HG03060 (cell line): ENCODE measurements around the gene MMP10.
"Not testable (repeated sequence)": the region's sequence is repeated elsewhere in the genome, so short reads cannot be mapped to it uniquely, and the experiment has no call there.

Experiments used
- ATAC-seq: cut with Tn5 transposase; IDR thresholded peaks from one replicate; pipeline ENCODE4 v1.9.1; 2021; ENCODE audit warnings: low read depth, moderate number of reproducible peaks; ENCODE audit not compliant: unreplicated experiment

Gene MMP10

DNA sequence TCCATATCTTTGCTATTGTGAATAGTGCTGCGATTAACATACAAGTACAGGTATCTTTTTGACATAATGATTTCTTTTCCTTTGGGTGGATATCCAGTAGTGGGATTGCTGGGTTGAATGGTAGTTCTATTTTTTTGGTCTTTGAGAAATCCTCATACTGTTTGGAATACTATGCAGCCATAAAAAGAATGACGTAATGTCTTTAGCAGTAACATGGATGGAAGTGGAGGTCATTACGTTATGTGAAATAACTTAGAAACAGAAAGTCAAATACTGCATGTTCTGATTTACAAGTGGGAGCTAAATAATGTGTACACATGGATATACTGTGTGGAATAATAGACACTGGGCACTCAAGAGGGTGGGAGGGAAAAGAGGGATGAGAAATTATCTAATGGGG, 4.0 kb upstream of the MMP10 start:
- no peak for ATAC-seq

DNA sequence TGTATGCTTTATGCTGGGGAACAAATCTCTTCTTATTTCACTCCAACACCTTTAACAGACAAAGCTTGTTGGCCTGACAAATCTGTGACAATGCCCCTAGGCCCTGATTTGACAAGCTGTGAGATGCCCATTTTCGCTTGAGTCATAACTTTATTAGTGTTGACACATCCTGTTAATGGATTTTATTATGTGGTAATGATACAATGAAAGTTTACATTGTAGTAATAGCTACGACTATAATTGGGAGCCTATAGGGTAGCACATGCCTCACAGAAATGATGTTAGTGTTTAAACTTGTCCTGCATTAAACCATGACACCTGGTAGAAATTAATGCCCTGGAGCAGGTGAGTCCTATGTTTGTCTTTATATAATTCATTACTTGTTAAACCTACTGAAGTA, 3.3 kb upstream of the MMP10 start:
- no peak for ATAC-seq

DNA sequence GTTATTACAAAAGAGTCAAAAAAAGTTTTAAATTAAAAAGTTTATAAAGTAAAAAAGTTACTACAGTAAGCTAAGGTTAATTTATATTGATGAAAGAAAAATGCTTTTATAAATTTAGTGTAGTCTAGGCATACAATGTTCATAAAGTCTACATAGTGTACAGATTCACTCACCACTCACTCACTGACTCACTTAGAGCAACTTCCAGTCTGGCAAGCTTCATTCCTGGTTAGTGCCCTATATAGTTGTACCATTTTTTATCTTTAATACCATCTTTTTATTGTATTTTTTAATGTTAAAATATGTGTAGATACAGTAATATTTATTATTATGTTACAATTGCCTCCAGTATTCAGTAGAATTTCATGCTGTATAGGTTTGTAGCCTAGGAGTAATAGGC, 2.6 kb upstream of the MMP10 start:
- ATAC-seq = no peak

DNA sequence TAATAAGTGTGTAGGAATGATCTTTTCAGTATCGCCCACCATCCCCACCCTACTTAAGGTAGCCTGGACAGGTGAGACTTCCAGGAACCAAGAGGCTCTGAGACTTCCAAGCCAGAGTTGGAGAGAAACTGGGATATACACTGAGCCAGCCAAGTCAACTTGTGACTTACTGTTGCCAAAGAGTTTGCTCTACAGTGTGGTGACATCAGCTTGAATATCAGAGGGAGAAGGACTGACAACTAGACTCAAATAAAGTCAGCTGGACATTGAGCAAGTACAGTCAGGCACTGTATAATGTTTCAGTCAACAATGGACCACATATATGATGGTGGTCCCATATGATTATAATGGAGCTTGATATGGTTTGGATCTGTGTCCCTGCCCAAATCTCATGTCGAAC, 1.2 kb upstream of the MMP10 start:
- ATAC-seq = no peak

DNA sequence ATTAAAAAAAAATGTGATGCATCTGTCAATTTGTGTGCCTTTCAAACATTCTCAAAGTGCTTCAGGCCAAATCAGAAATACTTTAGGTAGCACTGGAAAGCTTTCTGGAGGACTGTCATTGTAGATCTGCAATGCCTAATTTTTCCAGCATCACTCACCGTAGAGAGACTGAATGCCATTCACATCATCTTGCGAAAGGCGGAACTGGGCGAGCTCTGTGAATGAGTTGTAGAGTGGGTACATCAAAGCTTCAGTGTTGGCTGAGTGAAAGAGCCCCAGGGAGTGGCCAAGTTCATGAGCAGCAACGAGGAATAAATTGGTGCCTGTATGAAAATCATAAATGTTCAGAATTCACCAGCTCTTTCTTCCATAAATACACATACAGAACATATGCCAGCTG, 4.0 kb downstream of the MMP10 start:
- ATAC-seq = no peak

DNA sequence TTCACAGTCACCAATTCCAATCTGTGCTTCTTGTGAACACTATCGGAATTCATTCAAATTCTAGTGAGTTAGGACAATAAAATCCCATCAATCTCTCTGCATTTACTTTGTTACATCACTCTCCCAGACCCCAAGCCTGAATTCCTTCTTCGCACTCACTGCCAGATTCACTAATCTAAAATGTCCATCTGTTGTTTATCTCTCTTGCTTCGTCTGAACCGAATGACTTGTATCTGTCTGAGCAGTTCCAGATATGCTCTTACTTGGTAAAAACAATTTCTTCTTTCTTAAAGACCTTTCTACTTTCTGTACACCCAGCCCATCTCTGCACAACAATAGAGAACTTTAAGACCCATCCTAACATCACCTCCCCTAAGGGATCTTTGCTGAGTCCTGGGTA, 7.0 kb downstream of the MMP10 start:
- no peak for ATAC-seq

DNA sequence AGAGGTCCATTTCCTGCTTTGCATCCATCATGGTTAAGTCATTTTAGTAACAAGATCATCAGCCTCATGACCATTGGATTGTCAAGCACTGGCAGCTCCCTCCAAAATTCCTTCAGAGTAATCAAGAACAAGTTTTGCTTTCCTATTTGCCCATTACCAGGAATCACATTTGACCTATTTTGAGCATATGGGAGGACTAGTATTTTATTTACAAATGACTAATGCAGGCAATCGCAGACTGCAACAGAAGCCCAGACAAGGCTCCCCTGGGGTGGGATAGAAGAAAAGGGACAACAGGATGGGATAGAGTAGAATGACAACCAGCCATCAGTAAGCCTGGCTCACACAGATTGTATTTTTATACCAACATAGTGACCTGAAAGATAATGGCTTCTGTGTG, 9.1 kb downstream of the MMP10 start:
- no peak for ATAC-seq

DNA sequence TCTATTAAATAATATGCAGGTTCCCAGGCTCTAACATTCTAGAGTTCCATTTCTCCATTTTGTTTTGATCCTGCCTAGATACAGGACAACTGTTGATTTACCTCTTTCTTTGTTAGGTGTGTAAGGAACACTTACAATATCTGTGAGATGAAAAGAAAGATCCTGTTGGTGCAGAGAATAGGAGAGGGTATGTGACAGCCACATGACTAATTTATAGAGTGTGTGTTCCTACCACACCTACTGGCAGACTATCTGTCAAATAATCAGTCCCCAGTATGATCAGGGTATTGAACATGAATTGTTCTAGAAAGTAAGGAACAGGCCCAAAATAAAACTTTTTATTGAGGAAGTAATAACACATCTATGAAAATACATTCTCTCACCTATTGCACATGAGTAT, 10.2 kb downstream of the MMP10 start:
- ATAC-seq = no peak

DNA sequence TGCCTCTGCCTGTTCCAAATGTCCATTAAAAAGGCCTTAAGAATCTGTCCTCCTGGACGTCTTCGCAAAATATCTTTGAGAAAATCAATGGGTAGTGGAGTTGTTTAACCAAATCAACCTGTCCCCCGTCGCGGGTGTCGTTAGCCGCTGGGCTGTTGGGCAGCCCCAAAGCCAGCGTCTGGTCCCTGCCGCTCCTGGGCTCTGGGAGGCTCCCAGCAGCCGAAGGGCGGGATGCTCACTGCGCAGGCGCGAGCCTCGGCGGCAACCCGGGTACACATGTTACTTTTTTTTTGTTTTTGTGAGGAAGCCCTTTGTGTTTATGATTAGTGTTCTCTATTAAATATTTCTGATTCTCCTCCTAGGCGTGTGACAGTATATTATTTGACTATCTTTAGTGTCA, 12.6 kb downstream of the MMP10 start:
- no peak for ATAC-seq

DNA sequence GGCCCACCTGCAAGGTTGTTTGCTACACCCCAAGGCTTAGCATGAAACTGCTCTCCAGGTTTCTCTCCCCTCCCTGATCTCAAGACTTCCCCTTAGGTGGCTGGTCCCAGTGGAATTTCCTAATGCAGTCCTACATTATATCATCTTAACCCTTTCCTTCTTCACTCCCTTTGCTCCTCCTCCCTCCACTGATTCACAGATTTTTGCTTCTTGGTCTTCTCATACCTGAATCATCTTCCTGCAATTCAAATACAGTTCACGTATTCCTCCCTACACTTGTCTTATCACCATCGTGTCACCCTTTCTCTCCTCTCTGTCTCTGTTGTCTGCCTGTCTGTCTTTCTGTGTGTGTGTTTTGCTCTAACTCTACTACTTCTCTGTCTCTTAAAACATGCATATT, 17.0 kb downstream of the MMP10 start:
- ATAC-seq = no peak

DNA sequence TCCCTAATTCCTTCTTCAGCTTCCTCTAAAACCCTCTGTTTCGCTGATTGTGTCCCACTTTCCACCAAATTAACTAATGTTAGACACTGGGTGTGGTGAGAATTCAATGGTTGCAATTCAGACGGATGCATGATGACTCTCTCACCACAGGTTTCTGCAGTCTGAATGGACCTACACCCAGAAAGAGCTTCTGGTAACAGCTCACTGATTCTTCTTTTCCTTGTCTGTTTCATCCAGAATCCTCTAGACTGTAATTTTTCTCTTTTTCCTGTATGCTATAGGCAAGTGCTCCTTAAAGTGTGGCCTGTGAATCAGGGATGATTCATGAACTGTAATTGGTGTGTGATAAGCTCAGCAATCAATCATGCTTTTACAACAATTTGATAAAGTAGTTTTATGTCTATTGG, 18.1 kb downstream of the MMP10 start:
- ATAC-seq = no peak

DNA sequence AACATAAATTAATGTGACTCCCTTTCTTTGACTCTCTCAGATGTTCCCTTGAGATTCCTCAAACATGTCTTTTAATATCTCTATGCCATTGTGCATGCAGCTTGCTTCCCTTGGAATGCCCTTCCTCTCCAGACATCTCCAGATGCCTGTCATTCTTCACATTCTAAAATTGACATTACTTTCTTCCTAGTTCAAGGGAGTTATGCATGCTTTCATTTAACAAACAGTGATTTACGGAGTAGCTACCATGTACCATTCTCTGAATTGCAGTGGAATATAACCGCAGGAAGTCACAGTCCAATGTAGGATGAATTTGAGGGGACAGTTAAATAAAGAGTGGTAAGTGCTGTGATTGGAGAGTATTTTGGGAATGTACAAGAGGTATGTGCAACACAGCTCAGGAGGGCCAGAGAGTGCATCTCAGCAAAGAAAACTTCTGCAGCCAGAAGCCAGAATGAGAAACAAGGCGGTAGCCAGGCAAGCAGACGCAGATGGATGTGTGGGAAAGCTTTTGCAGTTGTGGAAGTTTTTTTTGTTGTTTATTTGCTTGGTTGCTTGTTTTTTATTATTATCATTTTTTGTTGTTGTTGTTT, 18.7 kb downstream of the MMP10 start:
- ATAC-seq = no peak

DNA sequence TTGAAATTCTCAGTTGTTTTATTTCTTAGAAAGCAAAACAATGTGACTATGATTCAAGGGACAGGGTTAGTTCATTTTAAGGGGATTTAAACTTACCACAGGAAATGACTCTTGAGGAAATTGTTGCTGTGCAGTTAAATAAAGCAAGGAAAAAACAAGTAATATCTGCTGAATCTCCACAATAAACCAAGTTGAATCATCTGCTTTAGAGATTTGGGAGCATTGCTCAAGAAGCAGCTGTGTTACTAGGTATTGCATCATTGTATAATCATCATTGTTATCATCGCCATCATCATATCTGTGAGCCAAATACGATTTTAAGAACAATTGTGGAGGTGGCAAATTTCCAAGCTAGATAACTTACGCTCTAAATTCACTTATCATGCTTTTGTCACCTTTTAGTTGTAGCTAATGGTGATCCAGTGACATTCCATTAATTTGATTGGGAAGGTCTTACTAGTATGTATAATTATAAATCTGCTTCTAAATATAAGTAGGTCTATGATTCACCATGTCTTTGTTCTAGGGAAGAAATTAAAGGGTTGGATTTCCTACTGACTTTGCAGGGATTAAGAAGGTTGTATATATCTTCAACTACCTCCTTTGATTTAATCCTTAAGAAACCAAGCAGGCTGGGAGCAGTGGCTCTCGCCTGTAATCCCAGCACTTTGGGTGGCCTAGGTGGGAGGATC, 19.9 kb downstream of the MMP10 start:
- no peak for ATAC-seq

DNA sequence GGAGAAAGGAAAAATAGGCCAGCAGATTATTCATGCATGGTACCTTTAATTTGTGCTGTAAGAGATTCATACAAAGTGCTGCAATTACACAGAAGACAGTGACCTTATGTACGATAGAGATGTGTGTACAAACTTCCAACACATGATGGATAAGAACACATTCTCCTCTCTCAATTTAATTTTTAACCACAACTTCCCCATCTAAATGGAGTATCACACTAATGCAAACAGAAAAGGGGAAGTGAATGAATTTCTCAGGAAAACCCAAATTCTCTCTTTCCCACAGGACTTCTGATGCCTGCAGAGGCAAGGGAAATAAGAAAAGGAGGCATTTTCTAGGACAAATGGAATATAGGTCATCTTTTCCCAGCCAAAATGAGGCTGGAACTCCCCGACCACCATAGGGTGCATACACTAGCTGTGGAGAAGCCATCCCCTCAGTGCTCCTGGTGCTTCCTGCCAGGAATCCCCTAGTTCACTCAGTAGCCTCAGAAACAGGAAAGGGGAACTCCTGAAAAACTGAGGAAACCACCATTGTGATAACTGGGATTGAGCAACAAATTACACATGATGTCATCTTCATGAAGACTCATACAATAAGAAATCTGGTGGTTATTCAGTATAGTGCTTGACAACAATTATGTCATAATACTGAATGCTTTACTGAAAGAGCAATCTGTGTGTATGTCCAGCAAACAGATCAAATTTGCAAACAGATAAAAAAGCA, 22.4 kb downstream of the MMP10 start:
- ATAC-seq = no peak

DNA sequence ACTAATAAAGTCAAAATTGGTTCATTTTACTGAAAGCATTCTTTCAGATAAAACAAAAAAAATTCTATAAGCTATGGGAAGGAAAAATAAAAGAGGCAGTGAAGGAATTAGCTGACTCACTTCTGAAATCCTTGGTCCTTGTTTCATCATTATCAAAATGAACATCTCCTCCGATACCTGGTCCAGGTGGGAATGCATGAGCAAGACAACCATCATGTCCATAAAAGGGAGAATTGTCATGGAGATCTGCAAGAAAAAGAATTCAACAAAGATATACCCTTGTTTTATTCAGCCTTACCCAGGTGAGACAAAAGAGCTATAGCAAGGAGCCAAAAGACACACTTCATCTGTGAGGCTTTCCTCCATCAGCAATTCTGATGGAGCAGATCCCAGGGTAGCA, 27.2 kb downstream of the MMP10 start:
- ATAC-seq = no peak

DNA sequence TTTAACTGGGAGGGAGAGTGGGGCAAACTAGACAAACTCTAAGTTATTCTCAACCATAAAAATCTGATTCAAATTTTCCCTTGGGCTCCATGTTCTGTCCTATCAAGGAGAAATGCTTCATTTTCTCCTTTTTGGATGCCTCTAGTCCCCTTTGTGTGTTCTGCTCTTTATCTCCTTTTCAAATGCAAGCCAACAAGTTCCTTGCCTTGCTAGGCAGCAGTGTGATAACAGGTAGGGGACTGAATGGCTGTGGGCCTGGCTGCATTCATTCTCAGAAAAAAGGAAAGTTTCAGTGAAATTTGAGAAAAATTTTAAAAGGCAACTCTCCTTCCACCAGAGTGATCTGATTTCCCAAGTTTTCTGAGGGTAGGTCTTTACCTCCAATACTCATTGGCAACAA, 28.8 kb downstream of the MMP10 start:
- ATAC-seq = no peak

DNA sequence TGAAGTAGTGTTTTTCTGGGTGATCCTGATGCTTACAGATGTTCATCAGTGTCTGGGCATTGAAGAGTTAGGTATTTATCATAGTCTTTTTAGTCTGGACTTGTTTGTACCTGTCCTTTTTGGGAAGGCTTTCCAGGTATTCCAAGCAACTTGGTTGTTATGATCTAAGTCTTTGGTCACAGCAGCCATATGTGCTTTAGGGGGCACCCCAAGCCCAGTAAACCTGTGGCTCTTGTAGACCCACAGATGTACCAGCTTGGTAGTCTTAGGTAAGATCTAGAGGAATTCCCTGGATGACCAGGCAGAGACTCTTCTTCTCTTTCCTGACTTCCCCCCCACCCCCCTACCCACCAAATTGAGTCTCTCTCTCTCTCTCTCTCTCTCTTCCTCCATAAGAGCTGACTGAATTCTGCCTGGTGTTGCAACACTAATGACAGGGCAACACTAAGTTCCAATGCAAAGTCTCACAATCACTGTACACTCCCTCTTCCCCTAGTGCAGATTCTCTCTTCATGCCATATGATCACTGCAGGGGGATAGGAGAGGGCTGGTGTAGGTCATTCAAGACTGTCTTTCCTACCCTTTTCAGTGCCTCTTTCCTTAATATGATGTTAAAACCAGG, 31.2 kb downstream of the MMP10 start:
- no peak for ATAC-seq

DNA sequence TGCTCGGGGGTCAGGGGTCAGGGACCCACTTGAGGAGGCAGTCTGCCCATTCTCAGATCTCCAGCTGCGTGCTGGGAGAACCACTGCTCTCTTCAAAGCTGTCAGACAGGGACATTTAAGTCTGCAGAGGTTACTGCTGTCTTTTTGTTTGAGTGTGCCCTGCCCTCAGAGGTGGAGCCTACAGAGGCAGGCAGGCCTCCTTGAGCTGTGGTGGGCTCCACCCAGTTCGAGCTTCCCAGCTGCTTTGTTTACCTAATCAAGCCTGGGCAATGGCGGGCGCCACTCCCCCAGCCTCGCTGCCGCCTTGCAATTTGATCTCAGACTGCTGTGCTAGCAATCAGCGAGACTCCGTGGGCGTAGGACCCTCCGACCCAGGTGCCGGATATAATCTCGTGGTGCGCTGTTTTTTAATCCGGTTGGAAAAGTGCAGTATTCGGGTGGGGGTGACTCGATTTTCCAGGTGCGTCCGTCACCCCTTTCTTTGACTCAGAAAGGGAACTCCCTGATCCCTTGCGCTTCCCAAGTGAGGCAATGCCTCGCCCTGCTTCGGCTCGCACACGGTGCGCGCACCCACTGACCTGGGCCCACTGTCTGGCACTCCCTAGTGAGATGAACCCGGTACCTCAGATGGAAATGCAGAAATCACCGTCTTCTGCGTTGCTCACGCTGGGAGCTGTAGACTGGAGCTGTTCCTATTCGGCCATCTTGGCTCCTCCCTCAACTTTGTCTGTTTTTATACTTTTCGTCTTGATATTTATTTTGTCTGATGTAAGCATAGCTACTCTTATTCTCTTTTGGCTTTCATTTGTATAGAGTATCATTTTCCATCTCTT, 33.5 kb downstream of the MMP10 start:
- ATAC-seq = not testable (repeated sequence)

DNA sequence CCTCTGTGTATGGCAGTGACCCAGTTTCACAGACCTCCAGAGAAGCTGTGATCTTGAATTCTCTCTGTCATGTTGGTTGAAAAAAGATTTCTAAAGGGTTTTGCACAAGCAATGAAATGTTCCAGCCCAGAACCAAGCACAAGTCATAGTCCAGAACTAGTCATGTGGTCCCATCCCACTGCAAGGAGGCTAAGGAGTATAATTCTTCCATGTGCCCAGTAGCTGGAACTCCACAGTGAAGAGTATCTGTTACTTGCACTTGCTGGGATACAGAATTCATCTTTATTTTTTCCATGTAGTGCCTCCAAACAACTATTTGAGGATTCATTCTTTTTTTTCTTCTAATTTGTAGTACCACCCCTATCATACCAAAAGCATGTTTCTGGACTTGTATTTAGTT, 45.8 kb downstream of the MMP10 start:
- no peak for ATAC-seq

DNA sequence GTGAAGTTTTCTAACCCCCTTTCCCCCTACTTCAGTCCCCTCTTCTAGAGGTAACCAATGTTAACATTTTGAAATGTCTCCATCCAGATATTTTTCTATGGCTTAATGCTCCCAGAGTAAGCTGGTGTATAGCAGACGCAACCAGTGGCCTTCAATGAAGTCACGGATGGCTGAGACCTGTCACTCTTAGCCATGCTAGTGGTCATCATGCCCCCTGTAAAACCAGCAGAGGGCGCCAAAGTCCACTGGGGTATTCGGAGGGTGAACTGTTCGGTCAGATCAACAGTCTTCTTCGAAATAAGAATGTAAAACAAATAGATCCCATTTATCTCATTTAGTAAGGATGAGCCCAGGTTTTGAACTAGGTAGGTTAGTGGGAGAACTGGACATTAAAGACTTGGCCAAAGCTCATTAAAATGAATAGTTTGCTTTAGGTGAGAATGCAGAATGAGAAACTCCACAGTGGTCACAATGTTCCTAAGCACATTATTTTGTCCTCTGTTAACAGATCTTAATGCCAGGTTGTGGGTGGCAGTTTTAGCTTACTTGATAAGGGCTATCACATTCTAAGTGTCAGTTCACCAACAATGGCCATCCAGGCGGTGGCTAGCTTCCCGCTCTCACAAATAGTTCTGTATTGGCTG, 47.1 kb downstream of the MMP10 start:
- ATAC-seq = peak; percentile 87
